Measurements from ENCODE around the gene TFAP2B.

Gene TFAP2B

DNA sequence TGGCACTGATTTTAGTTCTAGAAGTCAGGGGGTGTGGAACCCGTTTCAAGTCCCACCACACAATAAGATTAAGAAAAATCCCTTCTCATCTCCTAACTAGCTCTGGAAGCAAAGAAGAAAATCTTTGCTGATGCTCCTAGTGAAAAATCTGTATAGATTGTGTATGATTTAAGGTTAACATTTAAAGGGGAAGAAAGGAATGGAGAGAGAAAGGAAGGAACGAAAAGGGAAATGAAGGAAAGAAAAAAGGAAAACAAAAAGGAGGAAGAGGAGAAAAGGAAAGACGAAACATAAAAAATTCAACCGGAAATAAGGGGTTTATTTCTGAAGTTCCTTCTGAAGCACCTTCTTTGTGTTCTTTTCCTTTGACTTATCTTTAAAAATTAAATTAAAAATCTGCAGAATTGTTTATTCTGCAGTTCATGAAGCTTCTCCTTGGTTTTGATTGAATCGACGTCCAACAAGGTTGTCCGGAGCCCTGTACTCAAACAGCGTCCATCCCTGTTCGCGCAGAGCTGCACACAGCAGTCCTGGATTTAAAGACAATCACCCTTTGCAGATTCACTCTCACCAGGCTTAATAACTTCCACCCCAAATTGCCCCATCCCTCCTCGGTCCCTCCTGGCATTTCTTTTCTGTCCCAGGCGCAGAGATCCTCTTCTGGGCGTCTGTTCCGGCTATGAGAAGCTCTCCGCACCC is 1.6 kb upstream of the TFAP2B start:
- no peak overlapping the region for H3K27ac ChIP-seq (ENCODE audit: low read depth, low read length)
- H3K9ac ChIP-seq (ENCODE audit: low read length) = no peak overlapping the region
- peaks cover 10% of the 10 kb centered on the region for H3K4me1 ChIP-seq (ENCODE audit: insufficient read depth, low read length)
- no peaks in the 10 kb centered on the region for H3K9me3 ChIP-seq (ENCODE audit: low read length)
- H3K27me3 ChIP-seq (ENCODE audit: control insufficient read depth in 1 of 2, insufficient read depth in 2 of 2, low read length in 2 of 2) = peaks cover 50 to 65% of the 10 kb centered on the region in 2 donors
- no peak overlapping the region for H3K4me3 ChIP-seq (ENCODE audit: low read depth in 1 of 2, low read length in 2 of 2)
- H3K36me3 ChIP-seq (ENCODE audit: insufficient read depth, low read length) = no peaks in the 10 kb centered on the region

DNA sequence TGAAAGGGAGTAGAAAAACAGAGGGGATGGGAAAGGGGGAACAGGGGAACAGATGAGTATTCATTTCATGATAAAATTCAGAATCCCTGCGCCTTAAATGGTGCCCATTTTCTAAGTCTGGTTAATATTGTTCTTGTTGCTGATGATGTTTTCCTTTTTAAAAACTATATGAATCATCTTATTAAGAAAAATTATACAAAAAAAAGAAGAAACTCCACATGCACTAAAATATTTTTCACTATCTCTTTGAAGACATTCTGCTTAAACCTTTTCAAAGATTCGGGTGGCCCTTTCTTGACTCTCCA is 1.1 kb upstream of the TFAP2B start:
- Histone ChIP-seq H3K9me3 (ENCODE audit: low read length) (no peaks in the 10 kb centered on the region), H3K9ac (ENCODE audit: low read length) (no peak overlapping the region), H3K4me3 (ENCODE audit: low read depth in 1 of 2, low read length in 2 of 2) (no peak overlapping the region), H3K27me3 (ENCODE audit: control insufficient read depth in 1 of 2, insufficient read depth in 2 of 2, low read length in 2 of 2) (peaks cover 55 to 70% of the 10 kb centered on the region in 2 donors), H3K4me1 (ENCODE audit: insufficient read depth, low read length) (peaks cover 13% of the 10 kb centered on the region), H3K27ac (ENCODE audit: low read depth, low read length) (no peak overlapping the region), H3K36me3 (ENCODE audit: insufficient read depth, low read length) (no peaks in the 10 kb centered on the region)

DNA sequence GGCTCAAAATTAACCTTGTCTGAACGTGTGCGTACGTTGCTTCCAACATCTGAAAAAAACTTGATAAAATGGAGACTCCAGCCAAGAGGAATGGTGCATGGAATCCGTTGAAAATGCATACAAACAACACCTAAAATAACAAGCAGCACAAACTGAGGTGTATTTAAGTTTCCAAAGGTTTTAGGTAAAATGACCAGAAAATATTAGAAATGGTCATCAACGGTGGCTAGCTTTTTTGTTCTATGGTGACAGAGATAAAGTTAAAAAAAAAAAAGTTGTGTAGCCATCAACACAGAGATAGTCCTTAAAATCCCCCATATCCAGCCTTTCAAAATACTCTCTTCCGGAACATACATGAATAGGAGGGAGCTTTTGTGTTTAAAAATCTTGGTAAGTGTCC is 651 bp upstream of the TFAP2B start:
- no peak overlapping the region for H3K9ac ChIP-seq (ENCODE audit: low read length)
- peaks cover 59 to 74% of the 10 kb centered on the region in 2 donors for H3K27me3 ChIP-seq (ENCODE audit: control insufficient read depth in 1 of 2, insufficient read depth in 2 of 2, low read length in 2 of 2)
- H3K36me3 ChIP-seq (ENCODE audit: insufficient read depth, low read length) = no peaks in the 10 kb centered on the region
- H3K27ac ChIP-seq (ENCODE audit: low read depth, low read length) = no peak overlapping the region
- peaks cover 13% of the 10 kb centered on the region for H3K4me1 ChIP-seq (ENCODE audit: insufficient read depth, low read length)
- H3K9me3 ChIP-seq (ENCODE audit: low read length) = no peaks in the 10 kb centered on the region
- H3K4me3 ChIP-seq (ENCODE audit: low read depth in 1 of 2, low read length in 2 of 2) = no peak overlapping the region

DNA sequence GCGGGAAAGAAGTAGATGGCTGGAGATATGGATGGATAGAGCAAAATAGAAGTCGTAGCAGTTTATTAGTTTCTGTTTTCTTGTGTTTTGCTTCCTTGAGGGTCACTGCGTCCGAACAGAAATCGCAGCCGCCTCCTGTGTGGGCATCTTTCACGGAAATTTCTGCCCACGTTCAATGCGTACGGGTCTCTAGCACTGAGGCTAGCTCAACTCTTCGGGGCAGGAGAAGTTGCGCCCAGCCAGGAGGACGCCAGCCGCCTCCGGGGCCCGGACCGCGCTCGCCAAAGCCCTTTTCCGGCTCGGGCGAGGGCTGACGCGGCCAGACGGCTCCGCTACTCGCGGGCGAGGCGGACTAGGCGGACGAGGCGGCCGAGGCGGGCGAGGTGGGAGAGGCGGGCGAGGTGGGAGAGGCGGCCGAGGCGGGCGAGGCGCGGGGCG is 814 bp downstream of the TFAP2B start:
- no peak overlapping the region for H3K27ac ChIP-seq (ENCODE audit: low read depth, low read length)
- peaks cover 13% of the 10 kb centered on the region for H3K4me1 ChIP-seq (ENCODE audit: insufficient read depth, low read length)
- H3K9ac ChIP-seq (ENCODE audit: low read length) = no peak overlapping the region
- H3K36me3 ChIP-seq (ENCODE audit: insufficient read depth, low read length) = no peaks in the 10 kb centered on the region
- H3K27me3 ChIP-seq (ENCODE audit: control insufficient read depth in 1 of 2, insufficient read depth in 2 of 2, low read length in 2 of 2) = peaks cover 72 to 84% of the 10 kb centered on the region in 2 donors
- H3K9me3 ChIP-seq (ENCODE audit: low read length) = no peaks in the 10 kb centered on the region
- no peak overlapping the region for H3K4me3 ChIP-seq (ENCODE audit: low read depth in 1 of 2, low read length in 2 of 2)

DNA sequence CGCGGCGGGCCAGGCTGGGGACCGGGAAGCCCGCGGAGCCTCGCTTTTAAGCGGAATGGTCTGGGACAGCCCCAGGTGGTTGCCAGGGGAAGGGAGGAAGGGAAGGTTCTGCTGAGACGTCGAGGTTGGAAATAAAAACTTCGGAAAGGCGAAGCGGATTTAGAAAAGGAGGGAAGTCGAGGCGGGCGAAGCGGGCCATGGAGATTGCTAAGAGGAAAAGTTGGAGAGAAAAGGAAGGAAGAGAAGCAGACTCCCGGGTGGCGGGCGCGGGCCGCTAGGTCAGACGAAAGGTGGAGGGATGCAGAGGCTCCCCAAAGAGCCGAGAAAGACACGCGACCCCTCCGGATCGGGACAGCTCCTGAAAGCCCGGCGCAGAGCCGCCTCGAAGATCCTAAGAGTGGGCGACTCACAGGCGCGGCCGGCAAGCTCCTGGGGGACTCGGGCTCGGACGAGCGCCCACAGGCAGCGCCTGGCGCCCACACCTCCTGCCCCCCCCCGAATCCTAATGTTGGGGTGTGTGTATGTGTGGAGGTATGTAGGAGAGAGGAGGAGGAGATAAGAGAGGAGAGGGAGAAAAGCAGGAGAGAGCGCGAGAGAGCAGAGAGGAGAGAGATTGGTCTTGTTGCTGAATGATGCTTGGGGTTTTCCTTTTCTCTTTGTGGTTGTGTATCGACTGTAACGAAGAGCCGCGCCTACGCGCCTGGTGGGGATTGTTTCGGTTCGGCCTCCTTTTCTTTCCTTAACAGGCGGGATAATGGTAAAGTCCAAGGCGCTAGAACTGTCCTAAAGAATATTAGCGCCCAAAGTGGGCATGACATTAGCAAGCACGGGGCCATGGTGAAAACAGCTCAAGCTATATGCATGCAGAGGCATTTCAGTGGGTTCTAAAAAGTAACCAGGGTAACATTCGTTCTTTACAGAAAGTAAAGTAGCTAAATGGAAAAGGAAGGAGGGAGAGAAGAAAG is 1.5 kb downstream of the TFAP2B start:
- H3K9ac ChIP-seq (ENCODE audit: low read length) = no peak overlapping the region

DNA sequence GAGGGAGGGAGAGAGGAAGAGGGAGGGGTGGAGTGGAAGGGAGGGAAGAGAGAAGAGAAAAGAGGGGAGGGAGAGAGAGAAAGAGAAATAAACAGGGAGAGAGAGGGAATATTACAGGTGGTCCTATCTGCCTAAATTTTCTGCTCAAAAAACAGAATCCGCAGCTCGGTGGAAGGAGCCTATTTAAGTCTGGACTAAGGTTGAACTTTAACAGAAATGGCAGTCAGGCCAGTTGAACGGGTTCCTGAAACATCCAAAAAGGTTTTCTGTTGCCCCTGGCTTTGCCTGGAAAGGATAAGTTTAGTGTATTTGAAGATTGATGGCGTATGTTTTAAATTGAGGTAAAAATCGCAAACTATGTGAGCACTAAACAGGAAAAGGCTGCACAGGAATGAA is 2.2 kb downstream of the TFAP2B start:
- Histone ChIP-seq H3K9me3 (ENCODE audit: low read length) (no peaks in the 10 kb centered on the region), H3K27me3 (ENCODE audit: control insufficient read depth in 1 of 2, insufficient read depth in 2 of 2, low read length in 2 of 2) (peaks cover 76 to 83% of the 10 kb centered on the region in 2 donors), H3K36me3 (ENCODE audit: insufficient read depth, low read length) (no peaks in the 10 kb centered on the region), H3K4me1 (ENCODE audit: insufficient read depth, low read length) (peaks cover 13% of the 10 kb centered on the region), H3K27ac (ENCODE audit: low read depth, low read length) (no peak overlapping the region), H3K9ac (ENCODE audit: low read length) (no peak overlapping the region), H3K4me3 (ENCODE audit: low read depth in 1 of 2, low read length in 2 of 2) (peak overlapping the region; percentile 12 to 23)

More for the DNA sequence above, 1.5 kb downstream of the TFAP2B start:
- peaks cover 13% of the 10 kb centered on the region for H3K4me1 ChIP-seq (ENCODE audit: insufficient read depth, low read length)
- H3K27ac ChIP-seq (ENCODE audit: low read depth, low read length) = no peak overlapping the region
- no peaks in the 10 kb centered on the region for H3K9me3 ChIP-seq (ENCODE audit: low read length)
- H3K4me3 ChIP-seq (ENCODE audit: low read depth in 1 of 2, low read length in 2 of 2) = peak overlapping the region; percentile 12 to 23
- no peaks in the 10 kb centered on the region for H3K36me3 ChIP-seq (ENCODE audit: insufficient read depth, low read length)
- H3K27me3 ChIP-seq (ENCODE audit: control insufficient read depth in 1 of 2, insufficient read depth in 2 of 2, low read length in 2 of 2) = peaks cover 72 to 82% of the 10 kb centered on the region in 2 donors

DNA sequence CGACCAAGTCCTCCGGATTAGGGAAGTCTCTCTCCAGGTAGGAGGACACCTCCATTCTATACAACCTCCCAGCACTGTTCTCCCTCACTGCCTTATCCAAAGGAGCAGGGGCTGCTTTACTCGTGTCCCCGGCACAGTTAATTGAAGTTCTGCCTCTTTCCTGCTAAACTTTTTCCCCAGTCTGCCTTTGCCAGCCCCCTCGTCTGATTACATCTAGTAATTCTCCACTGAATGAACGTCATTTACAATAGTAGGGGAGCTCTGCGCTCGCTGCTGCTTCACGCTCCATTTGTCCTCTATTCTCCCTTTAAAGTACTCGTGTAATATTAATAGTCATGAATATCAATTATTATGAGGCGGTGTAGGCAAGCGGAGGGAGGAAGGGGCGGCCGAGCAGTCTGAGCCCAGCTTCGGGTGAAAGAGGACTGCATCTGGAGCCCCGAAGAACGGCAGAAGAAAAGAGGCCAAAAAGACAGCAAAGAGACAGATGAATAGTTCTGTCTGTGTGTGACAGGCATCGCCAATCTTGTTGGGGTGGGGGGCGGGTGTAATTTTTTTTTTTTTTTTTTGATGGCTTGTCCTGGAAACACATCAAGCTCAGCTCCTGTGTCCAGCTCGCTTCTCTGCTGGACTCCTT is 2.9 kb downstream of the TFAP2B start:
- no peak overlapping the region for H3K27ac ChIP-seq (ENCODE audit: low read depth, low read length)
- H3K36me3 ChIP-seq (ENCODE audit: insufficient read depth, low read length) = no peaks in the 10 kb centered on the region
- peaks cover 13% of the 10 kb centered on the region for H3K4me1 ChIP-seq (ENCODE audit: insufficient read depth, low read length)
- H3K9me3 ChIP-seq (ENCODE audit: low read length) = no peaks in the 10 kb centered on the region
- no peak overlapping the region for H3K9ac ChIP-seq (ENCODE audit: low read length)
- peaks cover 81 to 90% of the 10 kb centered on the region in 2 donors for H3K27me3 ChIP-seq (ENCODE audit: control insufficient read depth in 1 of 2, insufficient read depth in 2 of 2, low read length in 2 of 2)
- H3K4me3 ChIP-seq (ENCODE audit: low read depth in 1 of 2, low read length in 2 of 2) = no peak overlapping the region

DNA sequence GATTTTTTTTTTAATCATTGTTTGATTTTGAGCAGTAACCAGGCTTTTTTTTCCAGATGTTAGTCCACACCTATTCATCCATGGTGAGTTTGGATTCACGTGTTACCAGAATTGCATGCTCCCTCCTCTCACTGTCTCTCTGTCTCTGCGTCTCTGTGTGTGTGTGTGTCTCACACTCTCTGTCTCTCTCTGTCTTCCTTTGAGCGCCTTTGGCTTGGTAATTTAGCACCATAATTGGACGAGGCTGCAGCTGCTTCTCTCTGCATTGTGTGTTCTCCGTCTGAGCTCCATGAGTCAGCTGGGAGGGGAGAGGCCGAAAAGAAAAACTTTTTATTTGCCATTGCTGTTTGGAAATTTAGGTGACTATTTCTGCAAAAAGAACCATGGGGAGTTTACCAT is 3.4 kb downstream of the TFAP2B start:
- no peaks in the 10 kb centered on the region for H3K9me3 ChIP-seq (ENCODE audit: low read length)
- H3K4me3 ChIP-seq (ENCODE audit: low read depth in 1 of 2, low read length in 2 of 2) = no peak overlapping the region
- no peak overlapping the region for H3K27ac ChIP-seq (ENCODE audit: low read depth, low read length)
- no peak overlapping the region for H3K9ac ChIP-seq (ENCODE audit: low read length)
- peaks cover 81 to 95% of the 10 kb centered on the region in 2 donors for H3K27me3 ChIP-seq (ENCODE audit: control insufficient read depth in 1 of 2, insufficient read depth in 2 of 2, low read length in 2 of 2)
- H3K4me1 ChIP-seq (ENCODE audit: insufficient read depth, low read length) = peaks cover 13% of the 10 kb centered on the region
- no peaks in the 10 kb centered on the region for H3K36me3 ChIP-seq (ENCODE audit: insufficient read depth, low read length)

DNA sequence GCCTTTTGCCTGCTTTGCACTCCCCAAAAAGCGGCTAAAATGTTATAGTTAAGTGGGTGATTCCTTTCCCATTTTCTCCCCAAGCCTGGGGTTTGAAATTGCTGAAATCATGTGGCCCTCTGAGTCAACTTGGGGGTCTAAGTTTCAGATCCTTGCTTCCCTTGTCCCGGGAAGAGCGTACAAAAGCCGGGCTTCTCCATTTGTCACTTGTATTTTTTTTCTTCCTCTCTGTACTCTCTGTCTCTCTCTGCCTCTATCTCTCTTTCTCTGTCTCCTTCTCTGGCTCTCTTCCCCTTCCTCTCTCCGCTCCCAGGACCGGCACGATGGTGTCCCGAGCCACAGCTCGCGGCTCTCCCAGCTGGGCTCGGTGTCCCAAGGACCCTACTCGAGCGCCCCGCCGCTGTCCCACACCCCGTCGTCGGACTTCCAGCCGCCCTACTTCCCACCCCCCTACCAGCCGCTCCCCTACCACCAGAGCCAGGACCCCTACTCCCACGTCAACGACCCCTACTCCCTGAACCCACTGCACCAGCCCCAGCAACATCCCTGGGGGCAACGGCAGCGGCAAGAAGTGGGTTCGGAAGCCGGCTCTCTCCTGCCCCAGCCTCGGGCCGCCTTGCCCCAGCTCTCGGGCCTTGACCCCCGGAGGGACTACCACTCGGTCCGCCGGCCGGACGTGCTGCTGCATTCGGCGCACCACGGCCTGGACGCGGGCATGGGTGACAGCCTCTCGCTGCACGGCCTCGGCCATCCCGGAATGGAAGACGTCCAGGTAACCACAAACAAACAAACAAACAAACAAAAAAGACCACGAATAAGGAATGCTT is 4.6 kb downstream of the TFAP2B start:
- Histone ChIP-seq H3K4me3 (ENCODE audit: low read depth in 1 of 2, low read length in 2 of 2) (no peak overlapping the region), H3K27ac (ENCODE audit: low read depth, low read length) (no peak overlapping the region), H3K9ac (ENCODE audit: low read length) (no peak overlapping the region), H3K9me3 (ENCODE audit: low read length) (no peaks in the 10 kb centered on the region), H3K27me3 (ENCODE audit: control insufficient read depth in 1 of 2, insufficient read depth in 2 of 2, low read length in 2 of 2) (peaks cover 82 to 86% of the 10 kb centered on the region in 2 donors), H3K36me3 (ENCODE audit: insufficient read depth, low read length) (no peaks in the 10 kb centered on the region), H3K4me1 (ENCODE audit: insufficient read depth, low read length) (peaks cover 13% of the 10 kb centered on the region)

DNA sequence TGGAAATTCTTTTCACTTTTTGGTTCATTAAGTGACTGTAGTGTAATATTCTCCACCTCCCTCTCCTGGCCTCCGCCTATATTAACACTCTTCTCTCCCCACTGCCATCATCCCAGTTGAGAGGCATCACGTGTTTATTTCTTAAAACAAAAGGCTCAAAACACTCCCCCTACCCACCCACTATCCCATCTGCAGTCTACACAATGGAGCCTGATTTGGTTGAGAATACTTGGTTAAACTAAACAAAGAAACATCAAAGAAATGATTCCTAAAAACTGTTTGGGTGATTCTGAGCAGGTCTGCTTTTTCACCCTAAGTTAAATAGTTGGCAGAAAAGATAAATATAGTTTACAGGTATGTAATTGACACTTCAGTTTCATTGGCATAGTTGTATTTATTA is 5.9 kb downstream of the TFAP2B start:
- Histone ChIP-seq H3K4me1 (ENCODE audit: insufficient read depth, low read length) (peaks cover 13% of the 10 kb centered on the region), H3K9ac (ENCODE audit: low read length) (no peak overlapping the region), H3K27ac (ENCODE audit: low read depth, low read length) (no peak overlapping the region), H3K9me3 (ENCODE audit: low read length) (no peaks in the 10 kb centered on the region), H3K4me3 (ENCODE audit: low read depth in 1 of 2, low read length in 2 of 2) (no peak overlapping the region), H3K27me3 (ENCODE audit: control insufficient read depth in 1 of 2, insufficient read depth in 2 of 2, low read length in 2 of 2) (peaks cover 72 to 83% of the 10 kb centered on the region in 2 donors), H3K36me3 (ENCODE audit: insufficient read depth, low read length) (no peaks in the 10 kb centered on the region)
